Measurements from ENCODE around the gene ISYNA1. TPM values are rescaled to one million over a fixed set of nuclear protein-coding genes. Genes with fewer than 3 reads are reported as not detected.

Gene ISYNA1
- polyA plus RNA-seq, 3 donors: 3.7 TPM; not detected in 2

DNA sequence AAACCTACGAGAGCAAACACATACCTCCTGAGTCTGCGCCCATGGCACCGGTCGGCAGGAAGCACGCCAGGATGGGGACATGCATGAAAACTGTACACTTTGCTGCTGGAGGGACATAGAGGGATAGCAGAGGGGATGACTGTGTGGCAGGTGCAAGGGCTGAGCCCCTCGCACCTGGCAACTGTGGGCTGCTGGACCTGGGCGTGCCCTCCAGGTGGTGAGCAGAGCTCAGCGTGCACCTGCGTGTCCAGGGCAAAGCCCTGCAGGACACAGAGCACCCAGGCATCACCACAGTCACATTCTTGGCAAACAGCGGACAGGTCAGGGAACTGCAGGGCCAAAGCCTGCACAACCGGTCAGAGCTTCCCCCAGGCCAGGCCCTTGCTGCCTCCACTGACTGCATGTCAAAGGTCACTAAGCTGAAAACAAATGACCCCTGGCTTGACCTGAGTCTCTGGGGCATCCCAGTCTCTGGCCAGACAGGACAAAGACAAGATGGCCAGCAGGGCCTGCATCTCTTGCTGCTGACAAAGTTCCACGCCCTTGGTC, 9.0 kb upstream of the ISYNA1 start:
- Histone ChIP-seq H3K9me3 (replicated peaks in 1 of 2; ENCODE audit: control insufficient read depth in 1 of 2, insufficient read depth in 1 of 2, low read length in 2 of 2) (no peaks in the 10 kb centered on the region), H3K27ac (ENCODE audit: low read depth in 1 of 2, low read length in 2 of 2) (no peak overlapping the region), H3K4me1 (ENCODE audit: control insufficient read depth in 1 of 2, insufficient read depth in 2 of 2, low read length in 2 of 2) (no peaks in the 10 kb centered on the region), H3K9ac (ENCODE audit: insufficient read depth, low read length, poor library complexity, severe bottlenecking) (no peak overlapping the region), H3K36me3 (replicated peaks in 1 of 2; ENCODE audit: control insufficient read depth in 1 of 2, insufficient read depth in 2 of 2, low read length in 2 of 2) (peaks cover 88 to 91% of the 10 kb centered on the region in 2 donors), H3K79me2 (ENCODE audit: insufficient read depth, low read length) (no peaks in the 10 kb centered on the region), H4K20me1 (ENCODE audit: insufficient read depth, low read length) (peaks cover 100% of the 10 kb centered on the region), H2AFZ (ENCODE audit: insufficient read depth, low read depth, low read length, poor library complexity, severe bottlenecking) (no peak overlapping the region), H3K4me3 (replicated peaks in 1 of 3; ENCODE audit: low read depth in 2 of 3, low read length in 3 of 3) (no peak overlapping the region), H3K4me2 (replicated peaks; ENCODE audit: extremely low read depth, low read length, poor library complexity, severe bottlenecking) (no peak overlapping the region), H3K27me3 (ENCODE audit: control insufficient read depth in 2 of 2, insufficient read depth in 2 of 2, low read length in 2 of 2) (no peaks in the 10 kb centered on the region)
- DNase-seq: no peak
- Mint-ChIP-seq H3K27me3 (ENCODE audit: low read depth in 3 of 3) (peaks cover 0 to 1% (median under 1%) of the 10 kb centered on the region in 3 donors), H3K9me3 (peaks cover 0 to 6% (median 0%) of the 10 kb centered on the region in 7 donors), H3K36me3 (peaks cover 71 to 90% of the 10 kb centered on the region in 2 donors), H3K4me3 (no peak overlapping the region), H3K4me1 (peaks cover 4% of the 10 kb centered on the region), H3K27ac (no peak overlapping the region)
- WGBS (ENCODE audit: insufficient coverage): 93% methylated on average over 12 of the region's 12 CpGs
- TF ChIP-seq, protein P1, sequence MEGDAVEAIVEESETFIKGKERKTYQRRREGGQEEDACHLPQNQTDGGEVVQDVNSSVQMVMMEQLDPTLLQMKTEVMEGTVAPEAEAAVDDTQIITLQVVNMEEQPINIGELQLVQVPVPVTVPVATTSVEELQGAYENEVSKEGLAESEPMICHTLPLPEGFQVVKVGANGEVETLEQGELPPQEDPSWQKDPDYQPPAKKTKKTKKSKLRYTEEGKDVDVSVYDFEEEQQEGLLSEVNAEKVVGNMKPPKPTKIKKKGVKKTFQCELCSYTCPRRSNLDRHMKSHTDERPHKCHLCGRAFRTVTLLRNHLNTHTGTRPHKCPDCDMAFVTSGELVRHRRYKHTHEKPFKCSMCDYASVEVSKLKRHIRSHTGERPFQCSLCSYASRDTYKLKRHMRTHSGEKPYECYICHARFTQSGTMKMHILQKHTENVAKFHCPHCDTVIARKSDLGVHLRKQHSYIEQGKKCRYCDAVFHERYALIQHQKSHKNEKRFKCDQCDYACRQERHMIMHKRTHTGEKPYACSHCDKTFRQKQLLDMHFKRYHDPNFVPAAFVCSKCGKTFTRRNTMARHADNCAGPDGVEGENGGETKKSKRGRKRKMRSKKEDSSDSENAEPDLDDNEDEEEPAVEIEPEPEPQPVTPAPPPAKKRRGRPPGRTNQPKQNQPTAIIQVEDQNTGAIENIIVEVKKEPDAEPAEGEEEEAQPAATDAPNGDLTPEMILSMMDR (IDR thresholded peaks at IDR 0.05): no peak
- intact Hi-C loops (cut with micrococcal nuclease): no loop called here

DNA sequence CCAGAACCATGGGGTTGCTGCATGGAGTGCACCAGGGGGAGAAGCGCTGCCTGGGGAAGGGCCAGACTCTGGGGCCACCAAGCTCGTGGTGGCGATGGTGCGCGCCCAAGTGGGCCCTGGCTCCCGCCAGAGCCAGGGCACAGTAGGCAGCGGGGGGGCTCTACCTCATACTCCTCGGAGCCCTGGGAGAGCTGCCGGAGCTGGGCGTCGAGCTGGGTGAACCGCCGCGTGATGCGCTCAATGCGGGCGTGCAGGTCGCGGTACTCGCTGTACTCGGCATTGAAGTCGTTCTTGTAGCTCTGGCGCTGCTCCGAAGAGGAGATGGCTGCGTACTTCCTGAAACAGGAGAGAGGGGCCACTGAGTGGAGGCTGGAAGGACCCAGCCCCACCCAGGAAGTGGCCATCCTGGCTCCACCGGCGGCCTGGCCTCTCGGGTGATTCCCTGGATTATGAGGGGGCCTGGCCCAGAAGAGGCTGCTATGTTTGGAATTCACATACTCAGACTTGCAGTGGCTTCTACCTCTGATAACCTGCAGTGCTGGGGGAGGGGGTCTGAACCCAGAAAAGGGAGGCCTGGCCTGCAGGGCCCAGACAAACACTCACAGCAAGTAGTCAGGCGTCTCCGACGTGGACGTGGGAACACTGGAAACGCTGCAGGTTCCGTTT, 8.3 kb upstream of the ISYNA1 start:
- H3K36me3 ChIP-seq (replicated peaks in 1 of 2; ENCODE audit: control insufficient read depth in 1 of 2, insufficient read depth in 2 of 2, low read length in 2 of 2): peaks cover 85% of the 10 kb centered on the region in 2 donors
- no peak overlapping the region for H3K4me2 ChIP-seq (replicated peaks; ENCODE audit: extremely low read depth, low read length, poor library complexity, severe bottlenecking)
- H2AFZ ChIP-seq (ENCODE audit: insufficient read depth, low read depth, low read length, poor library complexity, severe bottlenecking): no peak overlapping the region
- Mint-ChIP-seq H3K9me3 (peaks cover 0 to 6% (median 0%) of the 10 kb centered on the region in 7 donors), H3K27ac (no peak overlapping the region), H3K4me1 (peaks cover 5% of the 10 kb centered on the region), H3K36me3 (peaks cover 71 to 87% of the 10 kb centered on the region in 2 donors), H3K27me3 (ENCODE audit: low read depth in 3 of 3) (peaks cover 0 to 3% (median 1%) of the 10 kb centered on the region in 3 donors), H3K4me3 (no peak overlapping the region)
- 96% methylated on average over 24 of the region's 34 CpGs for WGBS (ENCODE audit: insufficient coverage)
- no peak for DNase-seq
- no peak overlapping the region for H3K9ac ChIP-seq (ENCODE audit: insufficient read depth, low read length, poor library complexity, severe bottlenecking)
- H4K20me1 ChIP-seq (ENCODE audit: insufficient read depth, low read length): peaks cover 100% of the 10 kb centered on the region
- H3K9me3 ChIP-seq (replicated peaks in 1 of 2; ENCODE audit: control insufficient read depth in 1 of 2, insufficient read depth in 1 of 2, low read length in 2 of 2): no peaks in the 10 kb centered on the region
- no peak overlapping the region for H3K27ac ChIP-seq (ENCODE audit: low read depth in 1 of 2, low read length in 2 of 2)
- no peaks in the 10 kb centered on the region for H3K27me3 ChIP-seq (ENCODE audit: control insufficient read depth in 2 of 2, insufficient read depth in 2 of 2, low read length in 2 of 2)
- intact Hi-C loops (cut with micrococcal nuclease): no loop called here
- no peak overlapping the region for H3K4me3 ChIP-seq (replicated peaks in 1 of 3; ENCODE audit: low read depth in 2 of 3, low read length in 3 of 3)
- TF ChIP-seq, protein P1 (IDR thresholded peaks at IDR 0.05): no peak
- no peaks in the 10 kb centered on the region for H3K4me1 ChIP-seq (ENCODE audit: control insufficient read depth in 1 of 2, insufficient read depth in 2 of 2, low read length in 2 of 2)
- no peaks in the 10 kb centered on the region for H3K79me2 ChIP-seq (ENCODE audit: insufficient read depth, low read length)
